Endothelial cell of umbilical vein (primary cell): ENCODE measurements around the gene STPG4. TPM values are rescaled to one million over a fixed set of nuclear protein-coding genes. Genes with fewer than 3 reads are reported as not detected.

Source experiments
- BruUV-seq: library from RNA; stranded (reverse); fragments of 400-500 nt; replicated peaks from 2 replicates; lab custom pipeline; 2021; lab: Mats Ljungman, UMichigan
- CTCF ChIA-PET: fragments of 300-600, 350-600 bp; sonication (Branson Sonifier 250); formaldehyde crosslinking; loops from one replicate; lab custom pipeline; 2021; ENCODE audit warnings: antibody characterized with exemption, inconsistent platforms; lab: Charles Lee
- POLR2A ChIA-PET: fragments of 300-600, 350-600 bp; sonication (Branson Sonifier 250); formaldehyde crosslinking; loops from one replicate; lab custom pipeline; 2021; ENCODE audit warnings: antibody characterized with exemption, inconsistent platforms; lab: Charles Lee
- DNase-seq: peaks from one replicate; pipeline ENCODE4 v3.0.0-alpha.2; 2011; ENCODE audit warnings: low read depth, low spot score
- FAIRE-seq: peaks from 2 replicates; lab custom pipeline; 2011; peaks lifted over from hg19 to GRCh38; lab: Jason Lieb, UNC
- H2AFZ ChIP-seq: 2 replicates; pipeline ENCODE4 v1.6.0; 2012; ENCODE audit warnings: low read depth, low read length, control low read depth, inconsistent platforms
- H3K27ac ChIP-seq: 2 replicates; pipeline ENCODE4 v1.5.1; 2011; ENCODE audit warnings: low read depth, mild to moderate bottlenecking, control low read depth, low read length, moderate library complexity; ENCODE audit not compliant: insufficient read depth
- H3K27me3 ChIP-seq, 2 experiments: 2 replicates each; pipeline versions ENCODE4 v1.6.0 to v1.6.1; 2011; ENCODE audit warnings: low read length in 2 of 2, mixed read lengths in 1 of 2; ENCODE audit not compliant: control insufficient read depth in 2 of 2, insufficient read depth in 2 of 2
- H3K36me3 ChIP-seq, 2 experiments: 2 replicates in 1 of 2; 3 replicates in 1 of 2; pipeline ENCODE4 v1.5.1; 2011; ENCODE audit warnings: low read length in 2 of 2, mild to moderate bottlenecking in 1 of 2, moderate library complexity in 1 of 2; ENCODE audit not compliant: control insufficient read depth in 2 of 2, insufficient read depth in 2 of 2; ENCODE audit errors: extremely low read depth in 1 of 2
- H3K4me1 ChIP-seq: 3 replicates; pipeline ENCODE4 v1.5.1; 2011; ENCODE audit warnings: mild to moderate bottlenecking, low read length; ENCODE audit not compliant: control insufficient read depth, insufficient read depth; ENCODE audit errors: extremely low read depth
- H3K4me2 ChIP-seq: 2 replicates; pipeline ENCODE4 v1.6.1; 2011; ENCODE audit warnings: low read length, control low read depth, mixed read lengths; ENCODE audit not compliant: insufficient read depth
- H3K4me3 ChIP-seq, 3 experiments: fragments of 200-600 bp in 1 of 3; sonication (generic), shearing (Covaris generic) in 1 of 3; replicated peaks in 1 of 3; 2 replicates each; pipeline ENCODE4 v1.5.1; 2011 to 2016; ENCODE audit warnings: control low read depth in 3 of 3, low read length in 3 of 3, mild to moderate bottlenecking in 2 of 3, inconsistent platforms in 1 of 3, low read depth in 1 of 3, moderate library complexity in 1 of 3; ENCODE audit not compliant: insufficient read depth in 1 of 3
- H3K79me2 ChIP-seq: 2 replicates; pipeline ENCODE4 v1.6.0; 2012; ENCODE audit warnings: low read length, inconsistent platforms; ENCODE audit not compliant: control insufficient read depth, insufficient read depth
- H3K9ac ChIP-seq: replicated peaks from 2 replicates; pipeline ENCODE3; 2011; ENCODE audit warnings: low read length, control low read depth; ENCODE audit not compliant: insufficient read depth; ENCODE audit errors: extremely low read depth
- H3K9me1 ChIP-seq: replicated peaks from 3 replicates; pipeline ENCODE4 v1.6.0; 2011; ENCODE audit warnings: mild to moderate bottlenecking, low read length; ENCODE audit not compliant: control insufficient read depth, insufficient read depth; ENCODE audit errors: extremely low read depth
- H3K9me3 ChIP-seq: replicated peaks from 2 replicates; pipeline ENCODE4 v1.5.1; 2012; ENCODE audit warnings: low read length, inconsistent platforms; ENCODE audit not compliant: control insufficient read depth, insufficient read depth
- H4K20me1 ChIP-seq: replicated peaks from 2 replicates; pipeline ENCODE3; 2011; ENCODE audit warnings: mild to moderate bottlenecking, low read length; ENCODE audit not compliant: control insufficient read depth, insufficient read depth; ENCODE audit errors: extremely low read depth
- CTCF ChIP-seq, 2 donors: IDR thresholded peaks; 1 replicate in 1 of 2; 2 replicates in 1 of 2; pipeline ENCODE4 v1.5.1; 2011; ENCODE audit warnings: low read length in 2 of 2, mild to moderate bottlenecking in 2 of 2, moderate library complexity in 2 of 2, control low read depth in 1 of 2, inconsistent platforms in 1 of 2, low read depth in 1 of 2; ENCODE audit not compliant: insufficient read depth in 1 of 2; ENCODE audit errors: extremely low read depth in 1 of 2
- EZH2 ChIP-seq: IDR thresholded peaks from 2 replicates; pipeline ENCODE4 v1.6.1; 2012; ENCODE audit warnings: borderline replicate concordance, low read depth, mild to moderate bottlenecking, moderate library complexity, low read length, inconsistent platforms; ENCODE audit not compliant: severe bottlenecking
- FOS ChIP-seq: IDR thresholded peaks from 2 replicates; pipeline ENCODE4 v1.6.1; 2011; ENCODE audit warnings: mild to moderate bottlenecking, low read length, moderate library complexity, borderline replicate concordance; ENCODE audit not compliant: insufficient read depth
- GATA2 ChIP-seq: IDR thresholded peaks from 2 replicates; pipeline ENCODE4 v1.7.0; 2011; ENCODE audit warnings: low read depth, mild to moderate bottlenecking, moderate library complexity, mixed read lengths, low read length; ENCODE audit not compliant: insufficient read length, insufficient read depth
- JUN ChIP-seq: IDR thresholded peaks from 2 replicates; pipeline ENCODE4 v1.6.1; 2011; ENCODE audit warnings: borderline replicate concordance, low read depth; ENCODE audit not compliant: insufficient read length, insufficient read depth
- MAX ChIP-seq: IDR thresholded peaks from 2 replicates; pipeline ENCODE4 v1.6.1; 2011; ENCODE audit not compliant: insufficient read depth, insufficient read length
- MYC ChIP-seq: IDR thresholded peaks from one replicate; pipeline ENCODE4 v1.6.1; 2011; ENCODE audit warnings: mild to moderate bottlenecking, low read depth, low read length
- POLR2A ChIP-seq: IDR thresholded peaks from 2 replicates; pipeline ENCODE4 v1.6.1; 2012; ENCODE audit warnings: low read depth, mild to moderate bottlenecking, control low read depth, low read length
- POLR2AphosphoS5 ChIP-seq: IDR thresholded peaks from 2 replicates; pipeline ENCODE4 v1.6.1; 2012; ENCODE audit warnings: low read depth, mild to moderate bottlenecking, control low read depth, low read length, moderate library complexity; ENCODE audit not compliant: insufficient read depth
- dilution Hi-C: fragments of 300-500 bp; cut with MboI; formaldehyde crosslinking; loops from one replicate; pipeline ENCODE4 v1.15.0; 2019; ENCODE audit warnings: low sequenced_read_pairs; ENCODE audit not compliant: extremely low pct_ligation_motif_present
- intact Hi-C: fragments of 100-400 bp; cut with micrococcal nuclease; formaldehyde crosslinking; loops from one replicate; pipeline ENCODE4 v1.10.0; 2022
- polyA plus RNA-seq, 4 experiments: library from polyadenylated mRNA; depleted of rRNA in 3 of 4; stranded (reverse) in 3 of 4; unstranded in 1 of 4; fragments of >200 nt; gene quantifications; 2 replicates each; pipeline versions ENCODE4 v1.2.1 to v1.2.3, GENCODE V29; 2011 to 2012; ENCODE audit warnings: missing spikeins in 1 of 4
- total RNA-seq: library from RNA; stranded (reverse); gene quantifications from 2 replicates; pipeline ENCODE4 v1.2.3, GENCODE V29; 2021

STPG4 gene
- total and polyA plus RNA-seq, 2 donors (not counting 3 experiments of a cell fraction or from before 2014, with no cell fraction given), result 0.53 TPM; not detected in 1

- TF ChIP-seq MAX, result no peak
- TF ChIP-seq JUN, result no peak
- TF ChIP-seq POLR2AphosphoS5, result no peak
- TF ChIP-seq CTCF (IDR thresholded peaks at IDR 0.05; ENCODE audit: extremely low read depth in 1 of 2, insufficient read depth in 1 of 2, low read depth in 1 of 2, low read length in 2 of 2), result no peak
- TF ChIP-seq POLR2A, result no peak
- TF ChIP-seq GATA2, result no peak
- TF ChIP-seq MYC, result no peak
- TF ChIP-seq FOS, result no peak
- no peak for TF ChIP-seq EZH2
- Histone ChIP-seq H3K4me3 (no peak overlapping the region), H3K27ac (no peak overlapping the region), H3K79me2 (no peaks in the 10 kb centered on the region), H3K4me2 (no peak overlapping the region), H3K27me3 (no peaks in the 10 kb centered on the region), H3K9me3 (no peaks in the 10 kb centered on the region), H3K4me1 (peaks cover 11% of the 10 kb centered on the region), H3K36me3 (no peaks in the 10 kb centered on the region), H2AFZ (no peak overlapping the region), H3K9ac (no peak overlapping the region), H3K9me1 (no peaks in the 10 kb centered on the region), H4K20me1 (no peaks in the 10 kb centered on the region)
- DNase-seq, result no peak
- CTCF ChIA-PET, result interaction anchor here (2.3 kb wide), 1 partner anchor 9 kb away, joined by 12 read pairs; no protein-coding TSS in a partner anchor
- intact Hi-C loops (no loop called here), dilution Hi-C loops (no loop called here)
- POLR2A ChIA-PET, result no interaction called here
- FAIRE-seq, result no peak
- BruUV-seq, result no TSS peak
Measured at GRCh38 chr2:47204691-47205090, 49.6 kb upstream of the STPG4 start.
